Muscle of arm (tissue), 12 donors: ENCODE measurements around the gene IL9. TPM values are rescaled to one million over a fixed set of nuclear protein-coding genes. Genes with fewer than 3 reads are reported as not detected.
"Not testable (repeated sequence)": the region's sequence is repeated elsewhere in the genome, so short reads cannot be mapped to it uniquely, and the experiment has no call there.

Source experiments
- DNase-seq: peaks from one replicate; pipeline ENCODE4 v3.0.0-alpha.2; 2013
- polyA plus RNA-seq, 12 donors: library from polyadenylated mRNA; unstranded; fragments of 120-200 nt; gene quantifications; one replicate each; pipeline ENCODE4 v1.2.1, GENCODE V29; 2013; ENCODE audit not compliant: insufficient read length in 12 of 12

The IL9 gene
- polyA plus RNA-seq, 12 donors = not detected

DNA sequence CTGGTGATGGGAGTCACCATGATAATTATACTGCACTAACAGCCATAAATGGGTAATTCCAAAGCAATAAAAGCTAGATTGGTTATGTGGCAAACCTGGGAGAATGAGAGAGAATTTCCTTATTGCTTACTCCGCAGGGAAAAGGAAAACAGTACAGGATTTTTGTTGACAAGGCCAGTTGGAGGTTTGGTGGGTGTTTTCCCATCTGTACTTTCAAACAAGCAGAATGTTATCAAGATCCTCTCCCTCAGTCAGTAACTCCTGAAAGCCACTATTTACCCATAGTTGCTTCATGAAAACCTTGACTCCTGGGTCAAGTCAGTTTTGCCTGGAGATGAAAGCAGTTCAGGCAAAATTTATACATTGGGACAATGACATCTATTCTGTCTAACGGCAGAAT, 26.4 kb downstream of the IL9 start:
- no peak for DNase-seq

DNA sequence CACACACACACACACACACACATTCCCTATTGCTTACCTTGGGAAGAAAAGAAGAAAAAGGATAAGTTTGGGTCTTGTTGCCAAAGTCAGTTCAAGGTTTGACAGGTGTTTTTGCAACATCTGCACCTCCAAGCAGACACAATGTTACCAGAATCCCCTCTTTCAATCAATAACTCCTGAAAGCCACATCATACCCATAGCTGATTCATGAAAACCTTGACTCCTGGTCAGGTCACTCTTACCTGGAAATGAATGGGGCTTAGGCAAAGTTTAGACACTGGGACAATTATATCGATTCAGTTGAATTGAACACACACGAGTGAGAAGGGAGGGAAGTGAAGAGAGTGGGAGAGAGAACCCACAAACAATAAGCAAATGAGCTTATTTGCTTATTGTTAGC, 27.0 kb downstream of the IL9 start:
- no peak for DNase-seq

DNA sequence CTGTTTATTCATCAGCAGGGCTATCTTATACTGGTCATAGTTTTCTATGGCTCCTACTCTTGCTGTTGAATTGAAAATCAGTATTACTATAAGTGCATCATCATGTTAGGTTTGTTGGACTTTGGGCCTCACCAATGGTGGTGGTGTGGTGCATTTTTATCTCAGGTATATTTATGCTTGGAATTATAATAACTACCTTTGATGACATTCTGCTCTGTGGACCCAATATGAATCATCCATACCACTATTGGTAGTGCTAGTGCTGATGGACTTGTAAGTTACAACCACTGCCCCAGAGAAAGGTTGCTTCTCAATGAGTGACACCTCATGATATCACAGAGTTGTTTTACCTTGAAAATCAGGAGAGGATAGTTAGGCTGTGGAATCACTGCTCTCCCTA, 28.0 kb downstream of the IL9 start:
- DNase-seq = no peak

DNA sequence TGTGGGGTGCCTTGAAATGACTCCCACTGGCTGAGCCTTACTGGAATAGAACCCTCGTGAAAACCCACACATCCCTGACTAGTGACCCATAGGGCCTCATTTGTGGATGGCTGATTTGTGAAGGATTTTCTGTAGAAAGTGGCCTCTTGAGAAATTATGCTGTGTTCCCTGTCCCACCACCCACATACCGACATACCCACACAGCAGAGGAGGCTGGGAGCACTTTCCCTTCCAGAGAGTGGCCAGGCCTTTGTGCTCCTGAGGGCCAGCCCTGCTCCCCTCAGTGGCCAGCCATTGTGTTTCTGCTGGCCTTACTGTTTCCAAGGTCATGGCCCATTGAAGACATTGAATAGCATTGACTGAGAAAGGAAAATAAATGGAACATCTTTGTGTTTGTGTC, 29.6 kb downstream of the IL9 start:
- no peak for DNase-seq

DNA sequence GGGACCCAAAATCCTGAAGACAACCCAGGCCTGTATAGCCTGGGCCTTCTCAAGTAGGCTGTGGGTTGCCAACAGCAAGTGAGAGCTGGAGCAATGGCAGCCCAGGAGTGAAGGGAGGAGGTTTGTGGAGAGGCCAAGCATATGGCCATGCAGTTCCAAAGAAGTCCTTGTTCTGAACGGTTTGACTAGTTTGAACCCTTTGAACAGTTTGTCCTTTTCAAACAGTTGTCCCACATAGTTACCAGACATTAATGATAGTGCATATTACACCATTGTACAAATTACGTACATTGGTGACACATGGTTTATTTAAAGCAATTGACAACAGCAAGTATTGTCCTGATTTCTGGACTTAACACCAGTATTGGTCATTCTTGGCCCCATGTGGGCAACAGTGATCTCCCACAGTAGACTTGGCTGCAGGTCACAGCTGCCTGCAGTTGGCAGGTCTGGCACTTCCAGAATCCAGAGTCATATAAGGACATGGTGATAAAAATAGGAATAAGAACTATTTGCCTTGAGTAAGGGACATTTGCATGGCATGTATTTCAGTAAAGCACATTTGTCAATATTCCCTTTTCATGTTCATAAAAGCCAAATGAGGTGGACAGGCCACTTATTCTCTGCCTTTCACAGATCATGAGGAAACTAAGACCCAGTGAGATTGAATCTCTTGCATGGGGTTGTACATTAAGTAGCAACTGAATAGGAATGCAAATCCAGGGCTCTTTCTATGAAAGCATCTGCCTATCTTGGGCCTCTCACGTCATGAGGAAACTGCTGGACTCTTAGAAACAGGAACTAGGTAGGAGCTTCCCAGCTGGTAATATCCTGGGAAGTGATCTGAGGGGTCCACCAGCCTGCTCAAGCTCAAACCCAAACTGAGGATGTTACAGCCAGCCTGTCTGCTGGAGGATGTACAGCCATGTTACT, 30.9 kb downstream of the IL9 start:
- DNase-seq = no peak

DNA sequence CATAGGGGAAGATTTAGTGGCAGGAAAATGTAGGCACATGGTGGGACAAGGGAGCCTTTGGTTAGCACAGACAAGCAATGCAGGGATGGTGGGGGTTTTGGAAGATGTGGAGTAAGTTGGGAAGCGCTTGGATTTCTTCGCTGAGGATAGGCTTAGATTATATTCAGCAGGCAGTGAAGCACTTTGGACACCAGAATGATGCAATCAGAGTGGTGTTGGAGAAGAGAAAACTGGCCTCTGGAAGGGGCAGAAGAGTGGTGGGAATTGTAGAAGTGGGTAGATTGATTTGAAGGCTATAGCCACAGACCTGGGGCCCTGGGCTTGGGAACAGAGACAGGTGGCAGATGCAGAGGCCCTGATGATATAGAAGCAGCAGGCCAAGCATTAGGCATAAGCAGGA, 32.9 kb downstream of the IL9 start:
- no peak for DNase-seq

DNA sequence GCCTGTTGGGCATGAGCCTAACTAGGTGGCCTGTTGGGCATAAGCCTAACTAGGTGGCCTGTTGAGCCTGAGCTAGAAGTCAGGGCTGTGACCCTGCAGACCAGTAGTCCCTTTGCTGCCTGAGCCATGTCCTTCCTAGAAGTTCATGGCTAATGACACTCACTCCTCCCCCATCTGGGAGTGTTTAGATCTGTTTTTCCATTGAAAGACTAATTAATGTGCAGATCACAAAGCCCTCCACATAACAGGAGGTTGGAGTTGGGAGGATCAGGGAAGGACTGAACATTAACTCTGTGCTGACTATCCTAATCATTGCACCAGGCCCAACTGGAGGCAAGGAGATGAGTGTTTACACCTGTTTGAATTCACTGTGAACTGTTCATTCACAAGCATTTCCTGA, 33.6 kb downstream of the IL9 start:
- no peak for DNase-seq

DNA sequence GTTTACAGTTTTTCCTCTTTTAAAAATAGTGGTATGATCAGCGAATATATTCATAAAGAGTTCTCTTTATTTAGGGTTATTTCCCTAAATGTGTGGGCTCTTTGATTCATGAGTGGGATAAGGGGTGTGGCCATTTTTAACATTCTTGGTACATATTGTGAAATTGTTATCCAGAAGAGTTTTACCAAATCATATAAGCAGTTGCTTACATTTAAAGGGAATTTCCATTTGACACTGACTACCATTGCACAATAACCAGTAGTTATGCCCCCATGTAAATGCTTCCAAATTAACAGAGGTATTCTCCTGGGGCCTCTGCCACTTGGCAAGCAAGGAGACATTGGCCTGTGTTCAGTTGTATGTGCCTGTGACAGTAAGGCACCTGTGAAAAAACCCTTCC, 34.0 kb downstream of the IL9 start:
- no peak for DNase-seq

DNA sequence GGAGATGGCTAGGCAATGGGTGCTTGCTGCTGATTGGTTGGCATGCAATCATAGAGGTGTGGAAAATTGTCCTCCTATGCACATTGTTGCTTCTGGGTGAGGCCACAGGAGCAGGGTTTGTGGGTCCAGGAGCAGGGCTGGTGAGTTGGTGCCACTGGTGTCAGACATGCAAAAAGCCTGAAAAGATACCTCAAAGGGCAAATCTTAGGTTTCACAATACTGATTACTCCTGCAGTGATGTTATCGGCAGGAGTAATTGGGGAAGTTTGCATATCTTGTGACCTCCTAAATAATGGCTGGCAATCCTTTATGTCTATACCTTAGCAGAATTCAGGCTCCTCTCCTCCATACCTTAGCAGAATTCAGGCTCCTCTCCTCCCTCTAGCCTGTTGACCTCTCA, 36.0 kb downstream of the IL9 start:
- DNase-seq = no peak

DNA sequence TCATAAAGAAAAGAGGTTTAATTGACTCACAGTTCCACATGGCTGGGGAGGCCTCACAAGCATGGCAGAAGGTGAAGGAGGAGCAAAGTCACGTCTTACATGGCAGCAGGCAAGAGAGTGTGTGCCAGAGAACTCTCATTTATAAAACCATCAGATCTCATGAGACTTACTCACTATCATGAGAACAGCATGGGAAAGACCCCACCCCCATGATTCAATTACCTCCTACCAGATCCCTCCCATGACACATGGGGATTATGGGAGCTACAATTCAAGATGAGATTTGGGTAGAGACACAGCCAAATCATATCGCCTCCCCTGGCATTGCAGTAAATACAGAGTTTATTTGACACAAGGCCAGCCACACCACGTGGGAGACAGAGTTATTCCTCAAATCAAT, 36.5 kb downstream of the IL9 start:
- not testable (repeated sequence) for DNase-seq

DNA sequence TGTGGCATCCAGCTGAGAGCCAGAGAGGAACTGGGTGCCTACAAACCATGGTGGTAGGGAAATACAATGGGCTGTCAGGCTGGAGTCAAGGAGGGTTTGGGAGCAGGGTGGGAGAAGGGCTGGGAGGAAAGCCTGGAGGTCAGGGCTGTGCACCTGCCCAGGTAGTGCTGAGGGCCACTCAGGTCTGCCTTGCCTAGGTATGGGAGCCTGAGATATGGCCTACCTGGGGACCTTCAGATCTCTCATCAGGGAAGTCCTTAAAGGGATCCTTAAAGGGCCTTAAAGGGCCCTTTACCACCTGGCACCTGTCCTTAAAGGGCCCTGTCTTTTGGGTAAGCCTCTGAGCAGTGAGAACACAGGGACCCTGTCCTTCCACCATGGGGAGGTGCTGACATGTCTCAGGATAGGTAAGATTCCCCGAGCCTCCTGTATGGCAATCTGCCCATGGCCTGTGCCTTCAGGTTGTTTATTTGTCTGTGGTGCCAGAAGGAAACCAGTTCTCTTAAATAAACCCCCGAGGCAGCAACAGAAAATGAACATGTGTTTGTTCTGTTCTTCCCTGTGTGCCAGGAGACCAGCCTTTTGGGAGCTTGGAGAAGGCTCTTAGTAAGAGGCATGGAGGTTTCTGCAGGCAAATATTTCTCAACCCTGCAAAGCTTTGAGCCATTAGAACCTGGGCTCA, 37.9 kb downstream of the IL9 start:
- DNase-seq = no peak

DNA sequence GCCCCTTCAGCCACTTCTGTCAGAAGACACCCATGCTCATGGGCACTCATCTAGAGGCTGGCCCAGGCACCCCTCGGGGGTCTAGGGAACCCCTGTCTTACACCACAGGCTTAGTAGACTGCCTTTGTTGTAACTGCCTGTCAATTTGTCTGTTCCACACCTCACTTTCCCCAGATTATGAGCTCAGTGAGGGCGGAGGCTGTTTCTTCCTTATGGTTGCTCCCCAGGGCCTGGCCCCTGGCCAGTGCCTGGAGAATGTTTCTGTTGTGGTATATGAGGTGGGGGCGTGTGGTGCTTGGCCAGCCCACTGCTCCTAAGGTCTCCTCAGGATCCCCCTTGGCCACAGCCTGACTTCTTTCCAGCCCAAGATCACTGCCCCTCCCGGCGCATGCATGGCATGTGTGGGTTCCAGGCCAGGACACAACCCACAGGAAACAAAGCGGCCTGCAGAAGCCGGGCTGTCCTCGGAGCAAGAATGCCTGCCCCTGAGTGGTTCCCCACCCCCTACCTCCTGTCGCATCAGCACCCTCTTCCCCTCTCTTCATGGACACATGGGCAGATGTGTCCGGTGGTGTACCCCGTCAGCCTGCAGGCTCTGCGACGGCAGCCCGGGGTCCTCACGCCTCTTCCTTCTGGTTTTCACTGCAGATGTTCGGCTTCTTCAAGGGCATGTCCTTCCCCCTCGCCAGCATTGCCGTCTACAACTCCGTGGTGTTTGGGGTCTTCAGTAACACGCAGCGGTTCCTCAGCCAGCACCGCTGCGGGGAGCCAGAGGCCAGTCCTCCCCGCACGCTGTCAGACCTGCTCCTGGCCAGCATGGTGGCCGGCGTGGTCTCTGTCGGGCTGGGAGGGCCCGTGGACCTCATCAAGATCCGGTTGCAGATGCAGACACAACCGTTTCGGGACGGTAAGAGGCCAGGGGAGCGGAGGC, 43.5 kb downstream of the IL9 start:
- DNase-seq = no peak

DNA sequence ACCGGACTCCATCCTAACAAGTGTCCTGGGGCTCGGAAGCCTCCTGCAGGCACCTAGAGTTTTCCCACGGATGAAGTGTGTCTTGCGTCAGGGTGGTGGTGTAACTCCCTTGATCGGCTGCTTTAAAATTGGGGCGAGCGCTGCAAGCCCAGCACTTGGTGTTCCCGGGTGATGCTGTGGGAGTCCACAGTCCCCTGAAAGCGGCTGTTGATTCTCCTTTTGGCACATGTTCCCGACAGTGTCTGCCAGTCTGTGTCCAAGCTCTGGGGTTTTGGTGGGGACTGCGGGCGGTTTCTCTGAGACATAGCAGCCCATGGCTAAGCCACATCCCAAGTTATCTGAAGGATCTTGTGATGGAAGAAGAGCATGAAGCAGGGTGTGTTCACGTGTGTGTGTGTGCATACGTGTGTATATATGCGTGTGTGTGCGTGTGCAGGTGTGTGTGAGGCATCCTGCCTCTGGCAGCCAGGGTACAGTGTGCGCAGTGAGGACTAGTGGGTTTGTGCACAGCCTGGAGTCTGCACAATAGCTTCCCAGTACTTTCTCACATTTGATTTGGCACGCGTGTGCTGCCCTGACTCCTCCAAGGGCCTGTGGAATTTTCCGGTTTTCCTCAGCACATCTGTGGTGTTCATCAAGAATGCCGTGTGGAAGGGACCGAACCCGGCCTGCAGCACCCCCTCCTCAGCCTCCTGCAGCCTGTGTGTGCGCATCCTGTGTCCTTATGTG, 44.3 kb downstream of the IL9 start:
- DNase-seq = no peak

DNA sequence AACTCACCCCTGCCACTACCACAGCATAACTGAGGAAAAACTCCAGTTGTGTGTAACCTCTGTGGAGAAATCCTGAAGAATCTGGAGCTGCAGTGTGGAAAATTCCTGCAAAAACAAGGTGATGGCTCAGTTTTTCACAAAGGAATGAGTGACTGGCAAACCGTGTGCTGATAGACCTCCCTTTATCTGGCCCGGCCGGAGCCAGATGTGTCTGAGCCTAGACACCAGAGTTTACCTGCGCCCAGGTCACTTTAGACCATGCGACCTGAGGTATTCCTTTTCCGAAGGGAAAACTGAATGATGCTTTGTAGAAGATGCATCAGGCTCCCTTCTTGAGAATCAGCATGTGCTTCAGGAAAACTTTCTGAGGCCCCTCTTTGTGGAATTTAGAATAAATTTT, 45.0 kb downstream of the IL9 start:
- DNase-seq = no peak

DNA sequence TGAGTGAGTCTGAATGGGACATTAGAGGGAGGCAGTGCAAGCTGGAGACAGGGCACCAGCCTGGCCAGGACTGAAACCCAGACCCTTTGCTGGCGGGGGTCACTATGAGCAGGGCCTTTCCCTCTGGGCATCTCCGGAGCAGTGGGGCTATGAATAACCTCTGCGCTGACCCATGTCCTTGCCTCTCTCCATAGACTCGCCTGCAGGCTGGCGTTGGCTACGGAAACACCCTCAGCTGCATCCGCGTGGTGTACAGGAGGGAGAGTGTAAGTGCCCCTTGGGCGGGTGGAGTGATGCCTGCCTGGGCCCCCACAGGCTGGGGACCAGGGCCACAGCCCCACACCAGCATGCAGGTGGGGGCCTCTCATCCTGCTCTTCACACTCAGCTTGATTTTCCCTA, 45.4 kb downstream of the IL9 start:
- DNase-seq = no peak

DNA sequence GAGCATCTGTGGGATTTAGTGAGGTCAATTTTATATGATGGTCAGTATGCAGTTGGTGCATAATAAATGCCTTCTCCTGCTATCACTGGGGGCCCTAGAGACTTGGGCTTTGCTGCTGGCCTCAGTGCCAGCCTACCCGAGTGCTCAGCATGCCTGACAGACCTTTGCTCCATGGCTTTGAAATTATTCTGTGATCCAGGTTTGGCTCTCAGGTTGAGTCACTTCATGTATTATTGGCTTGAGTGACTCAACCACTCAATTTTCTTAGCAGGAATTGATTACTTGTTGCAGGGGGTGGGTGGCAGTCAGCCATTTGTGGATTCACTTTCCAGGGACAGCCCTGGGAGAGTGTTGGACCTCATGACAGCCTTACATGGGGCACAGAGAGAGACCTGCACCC, 47.7 kb downstream of the IL9 start:
- no peak for DNase-seq

DNA sequence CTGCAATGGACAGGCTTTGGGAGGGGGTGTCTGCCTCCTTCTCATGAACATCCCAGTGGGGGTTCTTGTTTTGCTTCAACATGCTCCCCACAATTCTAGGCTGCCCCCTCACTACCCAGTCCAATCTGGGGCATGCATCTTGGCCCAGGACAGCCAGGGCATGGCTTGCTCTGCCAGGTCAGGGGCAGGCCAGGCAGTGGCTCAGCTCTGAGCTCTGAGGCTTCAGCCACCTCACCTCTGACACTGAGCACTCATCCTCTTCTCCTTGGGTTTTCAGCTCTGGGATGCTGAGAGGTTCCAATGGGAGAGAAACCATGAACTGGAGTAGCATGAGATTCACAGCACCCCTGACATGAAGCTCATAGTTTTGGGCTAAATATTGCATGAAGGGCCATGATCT, 49.3 kb downstream of the IL9 start:
- DNase-seq = no peak

DNA sequence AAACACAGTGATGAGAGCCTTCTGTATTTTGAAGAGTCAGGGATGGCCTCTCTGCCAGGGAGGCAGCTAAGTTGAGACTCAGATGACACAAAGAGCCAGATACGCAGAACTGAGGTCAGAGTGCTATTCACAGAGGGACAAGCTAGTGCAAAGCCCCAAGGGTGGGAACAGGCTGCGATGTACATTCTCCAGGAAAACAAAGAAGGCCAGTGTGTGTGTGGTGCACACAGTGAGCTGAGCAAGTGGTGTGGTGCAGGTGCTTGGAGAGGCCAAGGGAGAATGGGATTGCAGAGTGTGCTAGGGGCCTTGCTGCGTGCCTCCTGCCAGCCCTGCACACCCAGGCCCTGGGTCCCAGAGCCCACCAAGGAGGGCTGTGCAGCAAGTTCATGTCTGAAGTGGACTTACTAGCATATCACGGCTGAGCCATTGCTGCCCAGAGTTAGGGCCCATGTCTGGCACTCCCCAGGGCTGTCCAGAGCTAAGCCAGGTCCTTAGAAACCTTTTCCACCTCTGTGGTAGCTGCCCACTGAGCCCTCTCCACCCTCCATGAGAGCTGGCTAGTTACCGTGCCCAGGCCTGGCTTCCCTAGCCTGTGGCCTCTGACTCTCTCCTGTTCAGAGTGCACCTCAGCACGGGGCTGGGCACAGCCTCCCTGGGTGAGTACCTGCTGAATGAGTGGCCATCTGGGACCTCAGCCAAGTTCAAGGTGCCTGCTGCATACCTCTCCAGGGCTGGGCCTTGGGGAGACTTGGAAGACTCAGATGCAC, 51.9 kb downstream of the IL9 start:
- no peak for DNase-seq

DNA sequence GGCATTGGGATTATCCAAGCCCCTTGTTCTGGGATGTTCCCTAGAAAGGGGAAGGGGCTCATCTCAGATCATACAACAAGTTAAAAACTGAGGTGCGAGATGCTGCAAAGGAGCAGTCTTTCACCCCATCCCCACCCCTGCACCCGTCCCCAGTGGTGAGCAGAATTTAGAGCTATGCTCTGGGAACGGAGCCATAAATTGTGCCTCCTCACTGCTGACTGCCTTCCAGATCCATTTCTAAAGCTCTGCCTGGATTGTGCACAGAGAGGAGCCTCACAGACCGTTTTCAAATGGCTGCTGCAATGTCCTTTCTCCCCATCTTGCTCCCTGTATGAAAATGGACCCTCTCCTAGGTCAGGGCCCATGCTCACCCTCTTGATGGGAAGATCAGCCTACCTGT, 52.9 kb downstream of the IL9 start:
- no peak for DNase-seq
